ENCODE results near the gene SLC44A5. TPM values are rescaled to one million over a fixed set of nuclear protein-coding genes. Genes with fewer than 3 reads are reported as not detected.
"Not testable (repeated sequence)": the region's sequence is repeated elsewhere in the genome, so short reads cannot be mapped to it uniquely, and the experiment has no call there.

The SLC44A5 gene
- total RNA-seq, 1 donor from 2014 or later = 1.2 TPM

DNA sequence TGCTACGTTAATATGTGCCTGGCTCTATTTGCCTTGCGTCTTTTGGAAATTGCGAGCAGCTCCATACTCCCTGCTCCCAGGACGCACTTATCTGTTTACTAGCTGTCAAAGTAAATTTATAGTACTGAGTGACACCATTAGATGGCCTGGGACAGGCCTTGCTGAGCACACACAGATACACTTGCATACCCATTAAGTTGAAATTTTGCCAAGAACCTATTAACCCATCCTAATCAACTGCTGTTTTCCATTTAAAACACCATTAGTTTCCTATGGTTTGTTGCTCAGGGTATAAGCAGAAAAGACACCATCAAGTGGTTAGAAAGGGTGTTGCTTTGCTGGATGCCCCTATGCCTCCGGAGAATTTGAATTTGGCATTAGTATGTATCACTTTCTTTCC is 187.3 kb downstream of the SLC44A5 start:
- no peak overlapping the region for H3K4me3 ChIP-seq
- H3K36me3 ChIP-seq = no peaks in the 10 kb centered on the region
- TF ChIP-seq, protein P1, sequence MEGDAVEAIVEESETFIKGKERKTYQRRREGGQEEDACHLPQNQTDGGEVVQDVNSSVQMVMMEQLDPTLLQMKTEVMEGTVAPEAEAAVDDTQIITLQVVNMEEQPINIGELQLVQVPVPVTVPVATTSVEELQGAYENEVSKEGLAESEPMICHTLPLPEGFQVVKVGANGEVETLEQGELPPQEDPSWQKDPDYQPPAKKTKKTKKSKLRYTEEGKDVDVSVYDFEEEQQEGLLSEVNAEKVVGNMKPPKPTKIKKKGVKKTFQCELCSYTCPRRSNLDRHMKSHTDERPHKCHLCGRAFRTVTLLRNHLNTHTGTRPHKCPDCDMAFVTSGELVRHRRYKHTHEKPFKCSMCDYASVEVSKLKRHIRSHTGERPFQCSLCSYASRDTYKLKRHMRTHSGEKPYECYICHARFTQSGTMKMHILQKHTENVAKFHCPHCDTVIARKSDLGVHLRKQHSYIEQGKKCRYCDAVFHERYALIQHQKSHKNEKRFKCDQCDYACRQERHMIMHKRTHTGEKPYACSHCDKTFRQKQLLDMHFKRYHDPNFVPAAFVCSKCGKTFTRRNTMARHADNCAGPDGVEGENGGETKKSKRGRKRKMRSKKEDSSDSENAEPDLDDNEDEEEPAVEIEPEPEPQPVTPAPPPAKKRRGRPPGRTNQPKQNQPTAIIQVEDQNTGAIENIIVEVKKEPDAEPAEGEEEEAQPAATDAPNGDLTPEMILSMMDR (IDR thresholded peaks at IDR 0.05) = no peak
- TF ChIP-seq POLR2A (IDR thresholded peaks at IDR 0.05) = no peak
- no peak for TF ChIP-seq POLR2AphosphoS5 (IDR thresholded peaks at IDR 0.05; ENCODE audit: insufficient read depth in 1 of 2, low read depth in 1 of 2)
- no peaks in the 10 kb centered on the region for H3K9me3 ChIP-seq
- no peaks in the 10 kb centered on the region for H3K27me3 ChIP-seq
- no peaks in the 10 kb centered on the region for H3K4me1 ChIP-seq
- H3K27ac ChIP-seq = no peak overlapping the region
- DNase-seq (ENCODE audit: extremely low spot score in 2 of 2) = no peak
- intact Hi-C loops (cut with DNase I) = no loop called here

DNA sequence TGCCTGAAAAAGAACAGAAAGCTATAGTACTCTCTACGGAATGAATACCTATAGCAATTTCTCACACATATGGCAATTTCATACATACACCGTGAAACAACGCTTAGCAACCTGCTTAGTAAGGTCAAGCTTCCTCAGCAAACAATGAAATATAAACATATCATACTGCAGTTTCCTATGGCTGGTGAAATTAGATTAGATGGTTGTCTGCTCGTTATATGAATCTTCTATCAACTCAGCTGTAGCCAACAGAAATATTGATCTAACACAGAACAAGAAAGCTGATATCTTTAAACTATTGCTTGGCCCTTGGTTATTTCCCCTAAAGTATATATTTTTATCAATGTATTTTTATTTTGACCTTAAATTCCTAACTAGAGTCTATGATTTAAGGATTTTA is 187.8 kb downstream of the SLC44A5 start:
- no peak for DNase-seq (ENCODE audit: extremely low spot score in 2 of 2)
- Histone ChIP-seq H3K4me1 (no peaks in the 10 kb centered on the region), H3K4me3 (no peak overlapping the region), H3K27ac (no peak overlapping the region), H3K9me3 (no peaks in the 10 kb centered on the region), H3K27me3 (no peaks in the 10 kb centered on the region), H3K36me3 (no peaks in the 10 kb centered on the region)
- intact Hi-C loops (cut with DNase I) = no loop called here
- no peak for TF ChIP-seq POLR2AphosphoS5 (IDR thresholded peaks at IDR 0.05; ENCODE audit: insufficient read depth in 1 of 2, low read depth in 1 of 2)
- TF ChIP-seq, protein P1 (IDR thresholded peaks at IDR 0.05) = no peak
- TF ChIP-seq POLR2A (IDR thresholded peaks at IDR 0.05) = no peak

DNA sequence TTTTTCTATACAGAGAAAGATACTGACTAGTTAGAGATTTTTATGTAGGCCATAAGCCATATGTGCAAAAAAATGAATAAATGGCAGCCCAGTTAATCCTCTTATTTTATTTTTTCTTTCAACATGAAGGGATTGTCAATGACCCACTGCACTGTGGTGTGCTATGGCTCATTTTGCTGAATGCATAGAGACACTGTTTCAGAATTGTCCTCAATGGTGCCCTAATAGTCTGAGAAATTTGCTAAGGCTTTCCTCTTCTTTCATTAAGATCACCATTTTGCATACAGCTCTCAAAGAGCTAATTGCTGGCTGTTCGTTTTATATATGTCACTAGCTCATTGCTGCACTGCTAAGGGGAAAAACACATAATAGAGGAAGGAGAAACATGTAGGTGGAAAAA is 189.5 kb downstream of the SLC44A5 start:
- intact Hi-C loops (cut with DNase I) = no loop called here
- H3K4me1 ChIP-seq = no peaks in the 10 kb centered on the region
- H3K27me3 ChIP-seq = no peaks in the 10 kb centered on the region
- no peaks in the 10 kb centered on the region for H3K36me3 ChIP-seq
- no peak overlapping the region for H3K4me3 ChIP-seq
- TF ChIP-seq POLR2AphosphoS5 (IDR thresholded peaks at IDR 0.05; ENCODE audit: insufficient read depth in 1 of 2, low read depth in 1 of 2) (no peak), POLR2A (IDR thresholded peaks at IDR 0.05) (no peak)
- TF ChIP-seq, protein P1 (IDR thresholded peaks at IDR 0.05) = no peak
- no peaks in the 10 kb centered on the region for H3K9me3 ChIP-seq
- no peak for DNase-seq (ENCODE audit: extremely low spot score in 2 of 2)
- H3K27ac ChIP-seq = no peak overlapping the region

DNA sequence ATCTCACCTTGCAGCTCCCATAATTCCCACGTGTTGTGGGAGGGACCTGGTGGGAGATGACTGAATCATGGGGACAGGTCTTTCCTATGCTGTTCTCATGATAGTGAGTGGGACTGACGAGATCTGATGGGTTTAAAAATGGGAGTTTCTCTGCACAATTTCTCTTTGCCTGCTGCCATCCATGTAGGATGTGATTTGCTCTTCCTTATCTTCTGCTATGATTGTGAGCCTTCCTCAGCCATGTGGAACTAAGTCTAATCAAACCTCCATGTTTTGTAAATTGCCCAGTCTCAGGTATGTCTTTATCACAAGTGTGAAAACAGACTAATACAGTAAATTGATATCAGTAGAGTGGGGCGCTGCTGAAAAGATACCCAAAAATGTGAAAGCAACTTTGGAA is 195.7 kb downstream of the SLC44A5 start:
- H3K27me3 ChIP-seq = no peaks in the 10 kb centered on the region
- intact Hi-C loops (cut with DNase I) = no loop called here
- no peaks in the 10 kb centered on the region for H3K36me3 ChIP-seq
- H3K4me1 ChIP-seq = no peaks in the 10 kb centered on the region
- H3K4me3 ChIP-seq = no peak overlapping the region
- DNase-seq (ENCODE audit: extremely low spot score in 2 of 2) = no peak
- no peak for TF ChIP-seq POLR2A (IDR thresholded peaks at IDR 0.05)
- TF ChIP-seq, protein P1 (IDR thresholded peaks at IDR 0.05) = no peak
- TF ChIP-seq POLR2AphosphoS5 (IDR thresholded peaks at IDR 0.05; ENCODE audit: insufficient read depth in 1 of 2, low read depth in 1 of 2) = no peak
- H3K9me3 ChIP-seq = no peaks in the 10 kb centered on the region
- no peak overlapping the region for H3K27ac ChIP-seq

DNA sequence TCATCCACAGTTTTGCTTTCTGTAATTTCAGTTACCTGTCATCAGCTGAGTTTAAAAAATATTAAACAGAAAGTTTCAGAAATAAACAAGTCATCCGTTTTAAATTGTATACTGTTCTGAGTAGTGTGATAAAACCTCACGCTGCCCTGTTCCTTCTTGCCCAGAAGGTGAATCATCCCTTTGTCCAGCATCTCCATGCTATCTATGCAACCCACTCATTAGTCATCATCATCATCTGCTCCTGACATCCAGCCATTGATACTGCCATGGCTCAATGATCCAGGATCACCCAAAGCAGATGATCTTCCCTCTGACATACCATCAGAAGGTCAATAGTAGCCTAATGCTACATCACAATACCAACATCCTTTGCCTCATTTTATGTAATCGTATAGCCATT is 198.3 kb downstream of the SLC44A5 start:
- H3K27ac ChIP-seq = no peak overlapping the region
- no peaks in the 10 kb centered on the region for H3K27me3 ChIP-seq
- H3K4me1 ChIP-seq = no peaks in the 10 kb centered on the region
- no peaks in the 10 kb centered on the region for H3K9me3 ChIP-seq
- DNase-seq (ENCODE audit: extremely low spot score in 2 of 2) = no peak
- no peaks in the 10 kb centered on the region for H3K36me3 ChIP-seq
- no peak overlapping the region for H3K4me3 ChIP-seq
- intact Hi-C loops (cut with DNase I) = no loop called here
- TF ChIP-seq POLR2A (IDR thresholded peaks at IDR 0.05) (no peak), POLR2AphosphoS5 (IDR thresholded peaks at IDR 0.05; ENCODE audit: insufficient read depth in 1 of 2, low read depth in 1 of 2) (no peak)
- TF ChIP-seq, protein P1 (IDR thresholded peaks at IDR 0.05) = no peak

DNA sequence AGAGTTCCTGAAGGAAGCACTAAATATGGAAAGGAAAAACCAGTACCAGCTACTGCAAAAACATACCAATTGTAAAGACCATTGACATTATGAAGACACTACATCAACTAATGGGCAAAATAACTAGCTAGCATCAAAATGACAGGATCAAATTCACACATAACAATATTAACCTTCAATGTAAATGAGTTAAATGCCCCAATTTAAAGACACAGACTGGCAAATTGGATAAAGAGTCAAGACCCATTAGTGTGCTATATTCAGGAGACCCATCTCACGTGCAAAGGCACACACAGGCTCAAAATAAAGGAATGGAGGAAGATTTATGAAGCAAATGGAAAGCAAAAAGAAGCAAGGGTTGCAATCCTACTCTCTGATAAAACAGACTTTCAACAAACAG is 206.2 kb downstream of the SLC44A5 start:
- intact Hi-C loops (cut with DNase I) = not testable (repeated sequence)

DNA sequence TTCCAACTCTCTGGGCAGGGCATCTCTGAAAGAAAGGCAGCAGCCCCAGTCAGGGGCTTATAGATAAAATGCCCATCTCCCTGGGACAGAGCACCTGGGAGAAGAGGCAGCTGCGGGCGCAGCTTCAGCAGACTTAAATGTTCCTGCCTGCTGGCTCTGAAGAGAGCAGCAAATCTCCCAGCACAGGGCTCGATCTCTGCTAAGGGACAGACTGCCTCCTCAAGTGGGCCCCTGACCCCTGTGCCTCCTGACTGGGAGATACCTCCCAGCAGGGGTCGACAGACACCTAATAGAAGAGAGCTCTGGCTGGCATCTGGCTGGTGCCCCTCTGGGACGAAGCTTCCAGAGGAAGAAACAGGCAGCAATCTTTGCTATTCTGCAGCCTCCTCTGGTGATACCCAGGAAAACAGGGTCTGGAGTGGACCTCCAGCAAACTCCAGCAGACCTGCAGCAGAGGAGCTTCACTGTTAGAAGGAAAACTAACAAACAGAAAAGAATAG is 207.7 kb downstream of the SLC44A5 start:
- H3K9me3 ChIP-seq; H3K4me3 ChIP-seq; H3K4me1 ChIP-seq; H3K36me3 ChIP-seq; intact Hi-C loops (cut with DNase I); DNase-seq (ENCODE audit: extremely low spot score in 2 of 2); H3K27me3 ChIP-seq; H3K27ac ChIP-seq: not testable (repeated sequence)

More for the DNA sequence above, 206.2 kb downstream of the SLC44A5 start:
- not testable (repeated sequence) for H3K27ac ChIP-seq; DNase-seq (ENCODE audit: extremely low spot score in 2 of 2); H3K4me3 ChIP-seq; H3K36me3 ChIP-seq; H3K9me3 ChIP-seq; H3K4me1 ChIP-seq; H3K27me3 ChIP-seq
